HCT116 (cell line): ENCODE results near the gene RTTN.

Experiments
- EGR1 ChIP-seq: IDR thresholded peaks from 2 replicates; pipeline ENCODE4 v1.6.1; 2012; ENCODE audit warnings: low read depth
- YY1 ChIP-seq: IDR thresholded peaks from 2 replicates; pipeline ENCODE4 v1.6.1; 2011; ENCODE audit warnings: low read length, low read depth, moderate library complexity, mild to moderate bottlenecking; ENCODE audit not compliant: insufficient replicate concordance; ENCODE audit errors: extremely low read depth

GRCh38 chr18:70146174-70146573 lies 59.3 kb downstream of the RTTN start:
- TF ChIP-seq EGR1 (no peak), YY1 (no peak)
